H1 (cell line): ENCODE results near the gene HOXA6. TPM values are rescaled to one million over a fixed set of nuclear protein-coding genes. Genes with fewer than 3 reads are reported as not detected.

Experiments used
- CTCF ChIA-PET: fragments of 300-600 bp; sonication (Branson Sonifier 250); formaldehyde crosslinking; loops from one replicate; lab custom pipeline; 2021; ENCODE audit not compliant: partially characterized antibody; lab: Charles Lee
- POLR2A ChIA-PET: fragments of 300-600 bp; sonication (Branson Sonifier 250); formaldehyde crosslinking; loops from one replicate; lab custom pipeline; 2021; ENCODE audit warnings: inconsistent platforms; ENCODE audit not compliant: partially characterized antibody; lab: Charles Lee
- DNase-seq, 2 experiments: peaks; one replicate each; pipeline versions ENCODE4 v3.0.0 to v3.0.0-alpha.2; 2010 to 2022; ENCODE audit warnings: low spot score in 2 of 2, low read depth in 1 of 2, mixed read lengths in 1 of 2
- FAIRE-seq: peaks from 2 replicates; lab custom pipeline; 2011; peaks lifted over from hg19 to GRCh38; lab: Jason Lieb, UNC
- H2AFZ ChIP-seq: 2 replicates; pipeline ENCODE4 v1.8.1; 2012; ENCODE audit warnings: low read length, inconsistent platforms
- H2AK5ac ChIP-seq: 2 replicates; pipeline ENCODE4 v1.6.1; 2013; ENCODE audit warnings: low read depth, low read length
- H2BK120ac ChIP-seq: replicated peaks from 2 replicates; pipeline ENCODE3; 2013; ENCODE audit warnings: low read depth, low read length, inconsistent platforms
- H2BK12ac ChIP-seq: 2 replicates; pipeline ENCODE4 v1.6.1; 2013; ENCODE audit warnings: low read depth, low read length
- H2BK15ac ChIP-seq: 2 replicates; pipeline ENCODE4 v1.6.1; 2013; ENCODE audit warnings: low read length
- H2BK20ac ChIP-seq: 2 replicates; pipeline ENCODE4 v1.6.1; 2013; ENCODE audit warnings: low read length
- H2BK5ac ChIP-seq: 2 replicates; pipeline ENCODE4 v1.6.1; 2013; ENCODE audit warnings: low read depth, low read length
- H3K14ac ChIP-seq: 2 replicates; pipeline ENCODE4 v1.6.1; 2013; ENCODE audit warnings: inconsistent platforms; ENCODE audit not compliant: insufficient read length
- H3K18ac ChIP-seq: 2 replicates; pipeline ENCODE4 v1.6.1; 2013; ENCODE audit warnings: low read length; ENCODE audit errors: extremely low read depth
- H3K23ac ChIP-seq: 2 replicates; pipeline ENCODE4 v1.6.1; 2013; ENCODE audit warnings: inconsistent platforms; ENCODE audit not compliant: insufficient read length
- H3K23me2 ChIP-seq: 2 replicates; pipeline ENCODE4 v1.6.1; 2013; ENCODE audit warnings: low read depth, low read length
- H3K27ac ChIP-seq: 2 replicates; pipeline ENCODE4 v1.6.1; 2011; ENCODE audit warnings: low read depth, low read length, inconsistent platforms
- H3K27me3 ChIP-seq, 4 experiments: replicated peaks in 1 of 4; 1 replicate in 1 of 4; 2 replicates in 3 of 4; pipeline versions ENCODE4 v1.6.1 to v1.8.1; 2011 to 2013; ENCODE audit warnings: low read length in 3 of 4, mild to moderate bottlenecking in 3 of 4, inconsistent platforms in 2 of 4, mixed read lengths in 2 of 4, moderate library complexity in 1 of 4; ENCODE audit not compliant: control insufficient read depth in 3 of 4, insufficient read depth in 3 of 4; ENCODE audit errors: extremely low read depth in 1 of 4
- H3K36me3 ChIP-seq, 4 experiments: 2 replicates each; pipeline versions ENCODE4 v1.6.1 to v1.8.1; 2011 to 2013; ENCODE audit warnings: mild to moderate bottlenecking in 4 of 4, low read length in 3 of 4, moderate library complexity in 2 of 4, control low read depth in 1 of 4, inconsistent platforms in 1 of 4; ENCODE audit not compliant: insufficient read depth in 4 of 4, control insufficient read depth in 2 of 4
- H3K4ac ChIP-seq: replicated peaks from 2 replicates; pipeline ENCODE3; 2013; ENCODE audit warnings: low read length, low read depth, mixed read lengths, inconsistent platforms; ENCODE audit not compliant: insufficient read length
- H3K4me1 ChIP-seq, 4 experiments: replicated peaks in 1 of 4; 1 replicate in 1 of 4; 2 replicates in 3 of 4; pipeline versions ENCODE4 v1.6.1 to v1.8.1; 2011 to 2013; ENCODE audit warnings: low read length in 3 of 4, inconsistent platforms in 2 of 4, mixed read lengths in 1 of 4; ENCODE audit not compliant: insufficient read depth in 4 of 4, control insufficient read depth in 3 of 4
- H3K4me2 ChIP-seq, 2 experiments: 2 replicates each; pipeline versions ENCODE4 v1.6.1 to v1.8.1; 2011 to 2013; ENCODE audit warnings: low read depth in 2 of 2, low read length in 2 of 2, control low read depth in 1 of 2, inconsistent platforms in 1 of 2, mild to moderate bottlenecking in 1 of 2; ENCODE audit not compliant: insufficient read depth in 1 of 2
- H3K4me3 ChIP-seq, 4 experiments: fragments of 200-600, 300-600 bp in 1 of 4; sonication (generic), shearing (Covaris generic), sonication (Bioruptor Twin) in 1 of 4; 2 replicates each; pipeline versions ENCODE4 v1.5.1 to v1.8.1; 2011 to 2016; ENCODE audit warnings: low read length in 4 of 4, low read depth in 3 of 4, control low read depth in 2 of 4, inconsistent platforms in 2 of 4, mild to moderate bottlenecking in 2 of 4, mixed read lengths in 1 of 4, moderate library complexity in 1 of 4; ENCODE audit not compliant: insufficient read depth in 2 of 4; ENCODE audit errors: extremely low read depth in 1 of 4
- H3K56ac ChIP-seq: replicated peaks from 2 replicates; pipeline ENCODE3; 2013; ENCODE audit warnings: low read depth, mild to moderate bottlenecking, mixed read lengths, low read length, inconsistent platforms; ENCODE audit not compliant: insufficient read length
- H3K79me1 ChIP-seq: 2 replicates; pipeline ENCODE4 v1.6.1; 2013; ENCODE audit warnings: low read depth, low read length, control low read depth
- H3K79me2 ChIP-seq, 2 experiments: 2 replicates each; pipeline versions ENCODE4 v1.6.1 to v1.8.1; 2012 to 2013; ENCODE audit warnings: low read length in 2 of 2, mild to moderate bottlenecking in 2 of 2, inconsistent platforms in 1 of 2; ENCODE audit not compliant: insufficient read depth in 2 of 2, control insufficient read depth in 1 of 2
- H3K9ac ChIP-seq, 4 experiments: replicated peaks in 1 of 4; 1 replicate in 1 of 4; 2 replicates in 3 of 4; pipeline versions ENCODE4 v1.6.1 to v1.8.1; 2011 to 2013; ENCODE audit warnings: low read depth in 3 of 4, low read length in 3 of 4, control low read depth in 2 of 4, mild to moderate bottlenecking in 2 of 4, moderate library complexity in 2 of 4, inconsistent platforms in 1 of 4; ENCODE audit errors: extremely low read depth in 1 of 4
- H3K9me3 ChIP-seq, 2 experiments: 2 replicates each; pipeline versions ENCODE4 v1.6.1 to v1.8.1; 2012 to 2013; ENCODE audit warnings: mild to moderate bottlenecking in 2 of 2, moderate library complexity in 2 of 2, control low read depth in 1 of 2, inconsistent platforms in 1 of 2, low read depth in 1 of 2, low read length in 1 of 2, mixed read lengths in 1 of 2; ENCODE audit not compliant: insufficient read depth in 2 of 2
- H4K20me1 ChIP-seq, 2 experiments: replicated peaks in 1 of 2; 2 replicates each; pipeline versions ENCODE3 to v1.8.1; 2011 to 2013; ENCODE audit warnings: inconsistent platforms in 2 of 2, low read length in 2 of 2, mild to moderate bottlenecking in 1 of 2; ENCODE audit not compliant: insufficient read depth in 2 of 2, control insufficient read depth in 1 of 2
- H4K5ac ChIP-seq: 2 replicates; pipeline ENCODE4 v1.6.1; 2013; ENCODE audit warnings: low read length, low read depth, mixed read lengths, inconsistent platforms; ENCODE audit not compliant: insufficient read length
- H4K8ac ChIP-seq: 2 replicates; pipeline ENCODE4 v1.8.0; 2013; ENCODE audit warnings: mild to moderate bottlenecking, moderate library complexity, low read length, inconsistent platforms; ENCODE audit not compliant: insufficient read depth; ENCODE audit errors: extremely low read depth
- H4K91ac ChIP-seq: replicated peaks from 2 replicates; pipeline ENCODE3; 2013; ENCODE audit warnings: low read length, mixed read lengths, inconsistent platforms; ENCODE audit not compliant: insufficient read length
- CTBP2 ChIP-seq: IDR thresholded peaks from 2 replicates; pipeline ENCODE4 v1.7.0; 2011; ENCODE audit warnings: borderline replicate concordance, mild to moderate bottlenecking, moderate library complexity, mixed read lengths, low read length; ENCODE audit not compliant: insufficient read depth, insufficient read length
- E2F6 ChIP-seq: IDR thresholded peaks from 2 replicates; pipeline ENCODE4 v1.6.1; 2012; ENCODE audit warnings: inconsistent platforms
- EZH2 ChIP-seq: fragments of 200-600 bp; sonication (generic); IDR thresholded peaks from 2 replicates; pipeline ENCODE4 v1.7.1; 2012; ENCODE audit warnings: low read depth, mild to moderate bottlenecking, moderate library complexity, low read length, inconsistent platforms; ENCODE audit not compliant: severe bottlenecking
- KDM1A ChIP-seq: fragments of 200-600, 300-600 bp; sonication (generic); IDR thresholded peaks from 2 replicates; pipeline ENCODE4 v1.7.1; 2016; ENCODE audit warnings: mild to moderate bottlenecking, low read length, borderline replicate concordance
- MAX ChIP-seq: IDR thresholded peaks from 2 replicates; pipeline ENCODE4 v1.6.1; 2012; ENCODE audit warnings: inconsistent platforms
- RNF2 ChIP-seq: fragments of 200-900, 300-1000 bp; sonication (generic); IDR thresholded peaks from 2 replicates; pipeline ENCODE4 v1.7.1; 2016; ENCODE audit warnings: borderline replicate concordance, low read depth, mild to moderate bottlenecking, antibody characterized with exemption, low read length; ENCODE audit not compliant: poor library complexity, severe bottlenecking; ENCODE audit errors: missing control alignments
- SUZ12 ChIP-seq: fragments of 200-600 bp; sonication (generic); IDR thresholded peaks from 2 replicates; pipeline ENCODE4 v1.6.1; 2012; ENCODE audit warnings: mild to moderate bottlenecking, inconsistent platforms, low read length, moderate library complexity, mixed read lengths
- TAF1 ChIP-seq: IDR thresholded peaks from 2 replicates; pipeline ENCODE4 v1.6.1; 2011; ENCODE audit warnings: mild to moderate bottlenecking, low read depth, low read length
- TBP ChIP-seq: IDR thresholded peaks from 2 replicates; pipeline ENCODE4 v1.6.1; 2011; ENCODE audit warnings: low read depth, low read length, improper control_type of control experiment
- WGBS, 2 experiments: shearing (Covaris generic) in 1 of 2; methylation state at CpG; one replicate each; pipeline versions ENCODE4 v1.1.6 to v1.1.7; 2013 to 2015; ENCODE audit warnings: low lambda C conversion rate in 2 of 2, mixed read lengths in 2 of 2, inconsistent platforms in 1 of 2, low coverage in 1 of 2, missing lambda C conversion rate in 1 of 2; ENCODE audit not compliant: insufficient replicate concordance in 2 of 2, insufficient coverage in 1 of 2, insufficient read length in 1 of 2; ENCODE audit errors: extremely low coverage in 1 of 2, missing lambda C conversion rate in 1 of 2; 5-methylcytosine and 5-hydroxymethylcytosine counted together
- polyA plus RNA-seq, 7 experiments: library from polyadenylated mRNA; depleted of rRNA in 3 of 7; stranded (reverse) in 5 of 7; unstranded in 2 of 7; fragments of >200 nt in 5 of 7; fragments of 200-250 nt in 2 of 7; gene quantifications; 1 replicate in 5 of 7; 2 replicates in 1 of 7; 4 replicates in 1 of 7; pipeline versions ENCODE4 v1.2.1 to v1.2.3, GENCODE V29; 2011 to 2013; ENCODE audit warnings: missing spikeins in 2 of 7, mixed read lengths in 2 of 7
- total RNA-seq: library from RNA; stranded (reverse); fragmentation: NEBNext Ultra II Directional; extraction: Animal tissue kit (Norgen Biotek cat#: 25700); gene quantifications from 2 replicates; pipeline ENCODE4 v1.2.1, GENCODE V29; 2021

HOXA6 gene
- total and polyA plus RNA-seq, 2 of the 8 experiments (the other 6 are each of a cell fraction or from before 2014, with no cell fraction given): not detected

- peaks cover 0 to 15% (median 0%) of the 10 kb centered on the region in 4 experiments; a peak in 1 of 8 replicates for H3K36me3 ChIP-seq
- no peak overlapping the region for H3K23ac ChIP-seq
- peaks cover 0 to 3% of the 10 kb centered on the region in 2 experiments; a peak in 1 of 4 replicates for H3K9me3 ChIP-seq
- FAIRE-seq (no peak), DNase-seq (peak in 1 of 2 experiments; percentile 70)
- no peak overlapping the region for H3K14ac ChIP-seq
- H4K91ac ChIP-seq: no peak overlapping the region
- no peak overlapping the region for H2BK20ac ChIP-seq
- no peak overlapping the region for H3K18ac ChIP-seq
- CTCF ChIA-PET: interaction anchor here (0.7 to 9.1 kb wide), 10 partner anchors 9 to 958 kb away, joined by 3 to 64 read pairs (median 4); partner anchors contain the start of gene HOXA7
- no peak overlapping the region for H3K56ac ChIP-seq
- H4K5ac ChIP-seq: no peak overlapping the region
- no peaks in the 10 kb centered on the region for H3K23me2 ChIP-seq
- peak overlapping the region; percentile 60; the same call in 1 of the 2 replicates for H2BK12ac ChIP-seq
- no peak for TF ChIP-seq TBP
- TF ChIP-seq TAF1: no peak
- peak; percentile 45; the same call in 1 of the 2 replicates for TF ChIP-seq MAX
- peak; percentile 87 for TF ChIP-seq EZH2
- TF ChIP-seq SUZ12: peak; percentile 94
- TF ChIP-seq E2F6: peak; percentile 51; the same call in 1 of the 2 replicates
- no peak for TF ChIP-seq KDM1A
- peak; percentile 76 for TF ChIP-seq CTBP2
- TF ChIP-seq RNF2: peak; percentile 88
- POLR2A ChIA-PET: no interaction called here
- H4K8ac ChIP-seq: peak overlapping the region; percentile 1; the same call in 1 of the 2 replicates
- no peak overlapping the region for H2BK5ac ChIP-seq
- no peak overlapping the region for H3K27ac ChIP-seq
- no peak overlapping the region for H2BK120ac ChIP-seq
- peaks cover 0 to 27% (median 17%) of the 10 kb centered on the region in 4 experiments; a peak in 6 of 7 replicates for H3K4me1 ChIP-seq
- no peak overlapping the region for H3K4ac ChIP-seq
- no peak overlapping the region for H2AK5ac ChIP-seq
- H4K20me1 ChIP-seq: peaks cover 33 to 59% of the 10 kb centered on the region in 2 experiments
- H3K27me3 ChIP-seq: peaks cover 98 to 100% (median 99%) of the 10 kb centered on the region in 4 experiments
- H3K79me2 ChIP-seq: no peaks in the 10 kb centered on the region
- no peak overlapping the region for H3K9ac ChIP-seq
- peak overlapping the region; percentile 29 to 41 for H3K4me2 ChIP-seq
- no peak overlapping the region for H2AFZ ChIP-seq
- WGBS, 2 experiments: 6% methylated on average over 47 of the region's 49 CpGs; no CpG with 5 or more reads in 1 of the 2 experiments
- H3K79me1 ChIP-seq: no peaks in the 10 kb centered on the region
- H2BK15ac ChIP-seq: no peak overlapping the region
- H3K4me3 ChIP-seq: peak overlapping the region in 1 of 4 experiments; percentile 38; a peak in 2 of 8 replicates
These were observed 41.1 kb upstream of the HOXA6 start for GRCh38 chr7:27188386-27189294.
